ENCODE measurements around the gene TTI1.

GRCh38 chr20:37947943-37948342 lies 85.3 kb downstream of the TTI1 start:
- TF ChIP-seq JUN (CRISPR knock-in tag; IDR thresholded peaks at IDR 0.05) (no peak), SP2 (CRISPR knock-in tag; IDR thresholded peaks at IDR 0.05) (no peak), ZNF326 (CRISPR knock-in tag; IDR thresholded peaks at IDR 0.05; ENCODE audit: borderline replicate concordance) (no peak), MYNN (CRISPR knock-in tag; IDR thresholded peaks at IDR 0.05; ENCODE audit: low read depth) (no peak), ZNF775 (CRISPR knock-in tag; IDR thresholded peaks at IDR 0.05; ENCODE audit: borderline replicate concordance) (no peak), CTCF (CRISPR knock-in tag; IDR thresholded peaks at IDR 0.05) (no peak), ARID2 (CRISPR knock-in tag; IDR thresholded peaks at IDR 0.05; ENCODE audit: borderline replicate concordance) (no peak), KLF16 (CRISPR knock-in tag; IDR thresholded peaks at IDR 0.05) (no peak), MXI1 (IDR thresholded peaks at IDR 0.05; ENCODE audit: borderline replicate concordance, low read depth, low read length) (no peak), ZUFSP (CRISPR knock-in tag; IDR thresholded peaks at IDR 0.05; ENCODE audit: borderline replicate concordance) (no peak), SP4 (CRISPR knock-in tag; IDR thresholded peaks at IDR 0.05) (no peak)
- TF ChIP-seq, protein P1, sequence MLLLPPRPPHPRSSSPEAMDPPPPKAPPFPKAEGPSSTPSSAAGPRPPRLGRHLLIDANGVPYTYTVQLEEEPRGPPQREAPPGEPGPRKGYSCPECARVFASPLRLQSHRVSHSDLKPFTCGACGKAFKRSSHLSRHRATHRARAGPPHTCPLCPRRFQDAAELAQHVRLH (CRISPR knock-in tag; IDR thresholded peaks at IDR 0.05; ENCODE audit: borderline replicate concordance, low read depth), result no peak
- TF ChIP-seq, protein P2, sequence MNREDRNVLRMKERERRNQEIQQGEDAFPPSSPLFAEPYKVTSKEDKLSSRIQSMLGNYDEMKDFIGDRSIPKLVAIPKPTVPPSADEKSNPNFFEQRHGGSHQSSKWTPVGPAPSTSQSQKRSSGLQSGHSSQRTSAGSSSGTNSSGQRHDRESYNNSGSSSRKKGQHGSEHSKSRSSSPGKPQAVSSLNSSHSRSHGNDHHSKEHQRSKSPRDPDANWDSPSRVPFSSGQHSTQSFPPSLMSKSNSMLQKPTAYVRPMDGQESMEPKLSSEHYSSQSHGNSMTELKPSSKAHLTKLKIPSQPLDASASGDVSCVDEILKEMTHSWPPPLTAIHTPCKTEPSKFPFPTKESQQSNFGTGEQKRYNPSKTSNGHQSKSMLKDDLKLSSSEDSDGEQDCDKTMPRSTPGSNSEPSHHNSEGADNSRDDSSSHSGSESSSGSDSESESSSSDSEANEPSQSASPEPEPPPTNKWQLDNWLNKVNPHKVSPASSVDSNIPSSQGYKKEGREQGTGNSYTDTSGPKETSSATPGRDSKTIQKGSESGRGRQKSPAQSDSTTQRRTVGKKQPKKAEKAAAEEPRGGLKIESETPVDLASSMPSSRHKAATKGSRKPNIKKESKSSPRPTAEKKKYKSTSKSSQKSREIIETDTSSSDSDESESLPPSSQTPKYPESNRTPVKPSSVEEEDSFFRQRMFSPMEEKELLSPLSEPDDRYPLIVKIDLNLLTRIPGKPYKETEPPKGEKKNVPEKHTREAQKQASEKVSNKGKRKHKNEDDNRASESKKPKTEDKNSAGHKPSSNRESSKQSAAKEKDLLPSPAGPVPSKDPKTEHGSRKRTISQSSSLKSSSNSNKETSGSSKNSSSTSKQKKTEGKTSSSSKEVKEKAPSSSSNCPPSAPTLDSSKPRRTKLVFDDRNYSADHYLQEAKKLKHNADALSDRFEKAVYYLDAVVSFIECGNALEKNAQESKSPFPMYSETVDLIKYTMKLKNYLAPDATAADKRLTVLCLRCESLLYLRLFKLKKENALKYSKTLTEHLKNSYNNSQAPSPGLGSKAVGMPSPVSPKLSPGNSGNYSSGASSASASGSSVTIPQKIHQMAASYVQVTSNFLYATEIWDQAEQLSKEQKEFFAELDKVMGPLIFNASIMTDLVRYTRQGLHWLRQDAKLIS (CRISPR knock-in tag; IDR thresholded peaks at IDR 0.05), result no peak

Measured in HepG2 (cell line).